ENCODE data around the gene MALAT1. TPM values are rescaled to one million over a fixed set of nuclear protein-coding genes. Genes with fewer than 3 reads are reported as not detected.

MALAT1 gene
- total and polyA plus RNA-seq, 10 of the 15 experiments (the other 5 are each of a cell fraction or from before 2014, with no cell fraction given) = 448 to 8,160 (median 2,019) TPM

DNA sequence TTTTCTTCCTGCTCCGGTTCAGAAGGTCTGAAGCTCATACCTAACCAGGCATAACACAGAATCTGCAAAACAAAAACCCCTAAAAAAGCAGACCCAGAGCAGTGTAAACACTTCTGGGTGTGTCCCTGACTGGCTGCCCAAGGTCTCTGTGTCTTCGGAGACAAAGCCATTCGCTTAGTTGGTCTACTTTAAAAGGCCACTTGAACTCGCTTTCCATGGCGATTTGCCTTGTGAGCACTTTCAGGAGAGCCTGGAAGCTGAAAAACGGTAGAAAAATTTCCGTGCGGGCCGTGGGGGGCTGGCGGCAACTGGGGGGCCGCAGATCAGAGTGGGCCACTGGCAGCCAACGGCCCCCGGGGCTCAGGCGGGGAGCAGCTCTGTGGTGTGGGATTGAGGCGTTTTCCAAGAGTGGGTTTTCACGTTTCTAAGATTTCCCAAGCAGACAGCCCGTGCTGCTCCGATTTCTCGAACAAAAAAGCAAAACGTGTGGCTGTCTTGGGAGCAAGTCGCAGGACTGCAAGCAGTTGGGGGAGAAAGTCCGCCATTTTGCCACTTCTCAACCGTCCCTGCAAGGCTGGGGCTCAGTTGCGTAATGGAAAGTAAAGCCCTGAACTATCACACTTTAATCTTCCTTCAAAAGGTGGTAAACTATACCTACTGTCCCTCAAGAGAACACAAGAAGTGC lies 661 bp upstream of the MALAT1 start (continued):
- no peak for TF ChIP-seq REST (IDR thresholded peaks at IDR 0.05; ENCODE audit: low read depth, low read length)
- peak; percentile 75 for TF ChIP-seq MLLT1 (IDR thresholded peaks at IDR 0.05)
- 0 out of 2 replicates have a peak, but pooled peaks have one; percentile 2 for TF ChIP-seq SIN3A (IDR thresholded peaks at IDR 0.05; ENCODE audit: low read depth, low read length)
- TF ChIP-seq SREBF1 (IDR thresholded peaks at IDR 0.05; ENCODE audit: low read length) = no peak
- TF ChIP-seq KDM1A (IDR thresholded peaks at IDR 0.05; ENCODE audit: borderline replicate concordance) = no peak
- TF ChIP-seq ZSCAN29 (IDR thresholded peaks at IDR 0.05) = no peak
- no peak for TF ChIP-seq ZNF207 (IDR thresholded peaks at IDR 0.05; ENCODE audit: borderline replicate concordance)
- no peak for TF ChIP-seq JUND (IDR thresholded peaks at IDR 0.05; ENCODE audit: low read depth, low read length)
- no peak for TF ChIP-seq ZNF24 (IDR thresholded peaks at IDR 0.05)
- TF ChIP-seq SUPT20H (IDR thresholded peaks at IDR 0.05; ENCODE audit: borderline replicate concordance, control insufficient read depth, low read depth, low read length) = no peak
- no peak for TF ChIP-seq CBX5 (IDR thresholded peaks at IDR 0.05; ENCODE audit: low read depth)
- no peak for TF ChIP-seq ETV6 (conservative IDR thresholded peaks at IDR 0.05 in 1 of 2, IDR thresholded peaks at IDR 0.05 in 1 of 2; ENCODE audit: borderline replicate concordance in 1 of 2, low read depth in 1 of 2)
- TF ChIP-seq TCF3 (IDR thresholded peaks at IDR 0.05; ENCODE audit: borderline replicate concordance, insufficient read depth, low read depth, low read length) = 0 out of 2 replicates have a peak, but pooled peaks have one; percentile 20
- no peak for TF ChIP-seq HDGF (IDR thresholded peaks at IDR 0.05)
- TF ChIP-seq ZNF274 (IDR thresholded peaks at IDR 0.05; ENCODE audit: insufficient read depth, insufficient read length) = no peak
- peak; percentile 58 for TF ChIP-seq POLR2AphosphoS5 (IDR thresholded peaks at IDR 0.05; ENCODE audit: low read length)
- TF ChIP-seq ZNF217 (IDR thresholded peaks at IDR 0.05) = no peak
- no peak for TF ChIP-seq IRF3 (IDR thresholded peaks at IDR 0.05)
- no peak for TF ChIP-seq CUX1 (IDR thresholded peaks at IDR 0.05; ENCODE audit: insufficient replicate concordance, low read depth, low read length)

Data from GM12878 (cell line).